IMR-90 (cell line): ENCODE measurements around the gene CACNA1I. TPM values are rescaled to one million over a fixed set of nuclear protein-coding genes. Genes with fewer than 3 reads are reported as not detected.

Experiments
- ATAC-seq: fragments of 200-7000 bp; cut with Tn5 transposase; 2 replicates; pipeline ENCODE4 v1.9.1; 2020; ENCODE audit warnings: low read depth, mild to moderate bottlenecking, moderate library complexity
- BruUV-seq: library from RNA; stranded (reverse); fragments of 400-500 nt; replicated peaks from 2 replicates; lab custom pipeline; 2021; lab: Mats Ljungman, UMichigan
- CTCF ChIA-PET: fragments of 300-600 bp; formaldehyde crosslinking; extraction: SDS; loops from one replicate; lab custom pipeline; 2021; ENCODE audit warnings: antibody characterized with exemption; lab: Yijun Ruan, JAX
- POLR2A ChIA-PET: fragments of 300-600 bp; sonication (Branson Sonifier 250); formaldehyde crosslinking; loops from one replicate; lab custom pipeline; 2022; ENCODE audit warnings: antibody characterized with exemption; ENCODE audit not compliant: unreplicated experiment; lab: Charles Lee
- DNase-seq: peaks from one replicate; pipeline ENCODE4 v3.0.0; 2013
- H2AFZ ChIP-seq: replicated peaks from 2 replicates; pipeline ENCODE3; 2013; ENCODE audit warnings: low read length, mild to moderate bottlenecking; ENCODE audit not compliant: poor library complexity
- H2AK5ac ChIP-seq: 2 replicates; pipeline ENCODE4 v1.6.1; 2013; ENCODE audit warnings: low read depth, low read length, inconsistent platforms
- H2AK9ac ChIP-seq: replicated peaks from 2 replicates; pipeline ENCODE3; 2013; ENCODE audit warnings: mild to moderate bottlenecking, low read depth, low read length, moderate library complexity; ENCODE audit not compliant: poor library complexity
- H2BK120ac ChIP-seq: 2 replicates; pipeline ENCODE4 v1.6.1; 2013; ENCODE audit warnings: low read depth, low read length, inconsistent platforms
- H2BK15ac ChIP-seq: 3 replicates; pipeline ENCODE4 v1.6.1; 2013; ENCODE audit warnings: low read depth, low read length, inconsistent platforms
- H2BK20ac ChIP-seq: 2 replicates; pipeline ENCODE4 v1.6.1; 2013; ENCODE audit warnings: low read depth, mild to moderate bottlenecking, inconsistent platforms, low read length, moderate library complexity
- H2BK5ac ChIP-seq: 2 replicates; pipeline ENCODE4 v1.6.1; 2013; ENCODE audit warnings: mild to moderate bottlenecking, low read depth, low read length, inconsistent platforms; ENCODE audit not compliant: poor library complexity, severe bottlenecking
- H3K14ac ChIP-seq: replicated peaks from 2 replicates; pipeline ENCODE4 v1.6.1; 2013; ENCODE audit warnings: low read depth, low read length, inconsistent platforms
- H3K18ac ChIP-seq: 2 replicates; pipeline ENCODE4 v1.6.1; 2013; ENCODE audit warnings: low read depth, low read length, control low read depth
- H3K23ac ChIP-seq: 2 replicates; pipeline ENCODE4 v1.6.1; 2013; ENCODE audit warnings: low read depth, low read length, inconsistent platforms
- H3K27ac ChIP-seq: 2 replicates; pipeline ENCODE4 v1.5.1; 2013; ENCODE audit warnings: mild to moderate bottlenecking, control low read depth, low read length; ENCODE audit not compliant: insufficient read depth
- H3K27me3 ChIP-seq: 2 replicates; pipeline ENCODE4 v1.6.1; 2013; ENCODE audit warnings: low read length; ENCODE audit not compliant: control insufficient read depth, insufficient read depth
- H3K36me3 ChIP-seq: 2 replicates; pipeline ENCODE4 v1.6.1; 2013; ENCODE audit warnings: low read length, mixed read lengths; ENCODE audit not compliant: control insufficient read depth, insufficient read depth
- H3K4ac ChIP-seq: 2 replicates; pipeline ENCODE4 v1.6.1; 2013; ENCODE audit warnings: low read depth, low read length, inconsistent platforms
- H3K4me1 ChIP-seq: 2 replicates; pipeline ENCODE4 v1.6.1; 2013; ENCODE audit warnings: low read length, mixed read lengths; ENCODE audit not compliant: control insufficient read depth, insufficient read depth
- H3K4me2 ChIP-seq: 2 replicates; pipeline ENCODE4 v1.6.1; 2013; ENCODE audit warnings: low read depth, mild to moderate bottlenecking, control low read depth, low read length, moderate library complexity
- H3K4me3 ChIP-seq: 2 replicates; pipeline ENCODE4 v1.5.1; 2013; ENCODE audit warnings: low read depth, mild to moderate bottlenecking, control low read depth, low read length, moderate library complexity; ENCODE audit not compliant: insufficient read depth
- H3K56ac ChIP-seq: 2 replicates; pipeline ENCODE4 v1.6.1; 2013; ENCODE audit warnings: low read length, inconsistent platforms; ENCODE audit not compliant: insufficient read depth; ENCODE audit errors: extremely low read depth
- H3K79me1 ChIP-seq, 2 experiments: 2 replicates each; pipeline ENCODE4 v1.6.1; 2013; ENCODE audit warnings: low read length in 2 of 2, inconsistent platforms in 1 of 2, low read depth in 1 of 2
- H3K9ac ChIP-seq: 2 replicates; pipeline ENCODE4 v1.6.1; 2013; ENCODE audit warnings: low read depth, low read length, control low read depth
- H3K9me1 ChIP-seq: 2 replicates; pipeline ENCODE4 v1.6.1; 2013; ENCODE audit warnings: low read length, inconsistent platforms; ENCODE audit not compliant: insufficient read depth
- H3K9me3 ChIP-seq: 2 replicates; pipeline ENCODE4 v1.6.1; 2013; ENCODE audit warnings: low read length; ENCODE audit not compliant: control insufficient read depth, insufficient read depth
- H4K20me1 ChIP-seq: 2 replicates; pipeline ENCODE4 v1.6.1; 2013; ENCODE audit warnings: low read length, inconsistent platforms; ENCODE audit not compliant: insufficient read depth
- H4K5ac ChIP-seq: 2 replicates; pipeline ENCODE4 v1.6.1; 2013; ENCODE audit warnings: mild to moderate bottlenecking, low read depth, low read length, control low read depth
- H4K8ac ChIP-seq, 2 experiments: 2 replicates each; pipeline ENCODE4 v1.6.1; 2013; ENCODE audit warnings: low read depth in 2 of 2, low read length in 2 of 2, control low read depth in 1 of 2, inconsistent platforms in 1 of 2
- H4K91ac ChIP-seq: 2 replicates; pipeline ENCODE4 v1.6.1; 2013; ENCODE audit warnings: low read depth, low read length, inconsistent platforms; ENCODE audit not compliant: insufficient read depth
- BHLHE40 ChIP-seq: fragments of 150-350 bp; IDR thresholded peaks from 2 replicates; pipeline ENCODE4 v1.6.1; 2016; ENCODE audit warnings: mild to moderate bottlenecking, low read depth, low read length
- CEBPB ChIP-seq: IDR thresholded peaks from 2 replicates; pipeline ENCODE4 v1.6.1; 2012; ENCODE audit warnings: low read depth, low read length, improper control_type of control experiment
- CHD1 ChIP-seq: IDR thresholded peaks from 2 replicates; pipeline ENCODE4 v1.6.1; 2012; ENCODE audit warnings: low read depth, low read length, improper control_type of control experiment
- CTCF ChIP-seq: conservative IDR thresholded peaks from 2 replicates; pipeline ENCODE4 v1.5.1; 2012; ENCODE audit warnings: mild to moderate bottlenecking, low read depth, low read length, improper control_type of control experiment
- ELK1 ChIP-seq: fragments of 150-350 bp; IDR thresholded peaks from 2 replicates; pipeline ENCODE4 v1.6.1; 2016; ENCODE audit warnings: low read depth, mild to moderate bottlenecking, low read length, moderate library complexity, borderline replicate concordance
- FOS ChIP-seq: fragments of 150-350 bp; IDR thresholded peaks from 2 replicates; pipeline ENCODE4 v1.6.1; 2016; ENCODE audit warnings: low read depth, low read length
- MAFK ChIP-seq: IDR thresholded peaks from 2 replicates; pipeline ENCODE4 v1.6.1; 2012; ENCODE audit warnings: low read depth, low read length, improper control_type of control experiment
- MAZ ChIP-seq: IDR thresholded peaks from 2 replicates; pipeline ENCODE4 v1.6.1; 2012; ENCODE audit warnings: low read depth, mild to moderate bottlenecking, low read length, improper control_type of control experiment, moderate library complexity, borderline replicate concordance
- MXI1 ChIP-seq: IDR thresholded peaks from 2 replicates; pipeline ENCODE4 v1.6.1; 2012; ENCODE audit warnings: low read depth, mild to moderate bottlenecking, low read length, moderate library complexity, borderline replicate concordance
- NFE2L2 ChIP-seq: fragments of 150-350 bp; IDR thresholded peaks from 2 replicates; pipeline ENCODE4 v1.6.1; 2016; ENCODE audit warnings: low read depth, mild to moderate bottlenecking, low read length
- POLR2A ChIP-seq: IDR thresholded peaks from 2 replicates; pipeline ENCODE4 v1.6.1; 2012; ENCODE audit warnings: mild to moderate bottlenecking, low read depth, low read length
- RAD21 ChIP-seq: IDR thresholded peaks from 2 replicates; pipeline ENCODE4 v1.6.1; 2012; ENCODE audit warnings: low read length, improper control_type of control experiment
- RCOR1 ChIP-seq: IDR thresholded peaks from 2 replicates; pipeline ENCODE4 v1.6.1; 2012; ENCODE audit warnings: mild to moderate bottlenecking, low read length, improper control_type of control experiment; ENCODE audit not compliant: insufficient replicate concordance
- RFX5 ChIP-seq: IDR thresholded peaks from 2 replicates; pipeline ENCODE4 v1.8.0; 2012; ENCODE audit warnings: low read depth, mild to moderate bottlenecking, low read length, moderate library complexity
- SMC3 ChIP-seq: fragments of 150-350 bp; IDR thresholded peaks from 2 replicates; pipeline ENCODE4 v1.6.1; 2016; ENCODE audit warnings: low read depth, mild to moderate bottlenecking, antibody characterized with exemption, low read length, moderate library complexity
- USF2 ChIP-seq: fragments of 150-350 bp; IDR thresholded peaks from 2 replicates; pipeline ENCODE4 v1.6.1; 2017; ENCODE audit warnings: mild to moderate bottlenecking, antibody characterized with exemption, low read length, low read depth
- WGBS, 2 experiments: methylation state at CpG; one replicate each; pipeline versions ENCODE4 v1.1.5 to v1.1.7; 2013; ENCODE audit warnings: missing lambda C conversion rate in 2 of 2; ENCODE audit not compliant: insufficient read length in 1 of 2; ENCODE audit errors: extremely low coverage in 2 of 2; 5-methylcytosine and 5-hydroxymethylcytosine counted together
- dilution Hi-C: fragments of 300-500 bp; cut with HindIII; formaldehyde crosslinking; loops from one replicate; pipeline ENCODE4 v1.14.3; 2018; ENCODE audit warnings: low sequenced_read_pairs; ENCODE audit not compliant: unreplicated experiment
- in situ Hi-C: fragments of 300-500 bp; cut with MboI; formaldehyde crosslinking; loops from 3 replicates; pipeline ENCODE4 v1.14.3; 2019; ENCODE audit warnings: low sequenced_read_pairs, inconsistent platforms, mixed read lengths
- intact Hi-C: fragments of 100-400 bp; cut with micrococcal nuclease; formaldehyde crosslinking; loops from 2 replicates; pipeline ENCODE4 v1.10.0; 2022
- polyA plus RNA-seq, 3 experiments: library from polyadenylated mRNA; depleted of rRNA; stranded (reverse); fragments of >200 nt; gene quantifications; 2 replicates each; pipeline ENCODE4 v1.2.3, GENCODE V29; 2012; ENCODE audit warnings: low replicate concordance in 1 of 3
- total RNA-seq: library from RNA; depleted of rRNA; stranded (reverse); fragments of >200 nt; gene quantifications from 2 replicates; pipeline ENCODE4 v1.2.3, GENCODE V29; 2012

Gene CACNA1I
- total and polyA plus RNA-seq, 2 of the 4 experiments (the other 2 are of a cell fraction) = under 0.01 to 0.02 TPM

- Histone ChIP-seq H2BK5ac (no peak overlapping the region), H3K27ac (no peak overlapping the region), H2BK15ac (no peak overlapping the region), H3K23ac (no peak overlapping the region), H2BK20ac (no peak overlapping the region), H3K4me2 (no peak overlapping the region), H2AK9ac (no peak overlapping the region), H3K4me1 (0 out of 2 replicates have a peak, but pooled peaks cover 2% of the 10 kb centered on the region), H3K4me3 (no peak overlapping the region), H3K27me3 (peaks cover 30% of the 10 kb centered on the region), H4K20me1 (no peaks in the 10 kb centered on the region), H2AFZ (peak overlapping the region; percentile 27), H2AK5ac (no peak overlapping the region), H3K4ac (no peak overlapping the region), H3K36me3 (no peaks in the 10 kb centered on the region), H4K91ac (no peak overlapping the region), H4K8ac (no peak overlapping the region), H3K79me1 (no peaks in the 10 kb centered on the region), H3K9me1 (peaks cover 4% of the 10 kb centered on the region; the same call in 1 of the 2 replicates), H3K56ac (no peak overlapping the region), H2BK120ac (no peak overlapping the region), H3K9me3 (no peaks in the 10 kb centered on the region), H3K18ac (no peak overlapping the region), H4K5ac (no peak overlapping the region), H3K9ac (no peak overlapping the region), H3K14ac (no peak overlapping the region)
- dilution Hi-C loops = no loop called here
- ChIA-PET POLR2A (no interaction called here), CTCF (no interaction called here)
- 100% methylated on average over 3 of the region's 8 CpGs; no CpG with 5 or more reads in 1 of the 2 experiments for WGBS, 2 experiments
- DNase-seq (no peak), ATAC-seq (no peak)
- no TSS peak for BruUV-seq
- in situ Hi-C loops = no loop called here
- TF ChIP-seq RFX5 (no peak), POLR2A (no peak), FOS (no peak), MAZ (no peak), ELK1 (no peak), CHD1 (no peak), CTCF (no peak), SMC3 (no peak), BHLHE40 (no peak), USF2 (no peak), MAFK (no peak), NFE2L2 (no peak), RCOR1 (no peak), CEBPB (no peak), MXI1 (no peak), RAD21 (no peak)
- intact Hi-C loops = loop anchor here (10.0 kb wide), 1 partner anchor 175 kb away; no protein-coding TSS in a partner anchor
Observed at GRCh38 chr22:39629851-39630250, 59.3 kb downstream of the CACNA1I start.
